Lung (tissue), 12 donors: ENCODE results near the gene AUP1. TPM values are rescaled to one million over a fixed set of nuclear protein-coding genes. Genes with fewer than 3 reads are reported as not detected.

ENCODE experiments used
- ATAC-seq: fragments of 200-7000 bp; cut with Tn5 transposase; one replicate; pipeline ENCODE4 v1.9.1; 2020; ENCODE audit warnings: moderate number of reproducible peaks; ENCODE audit not compliant: insufficient read depth, low FRiP score
- DNase-seq, 3 donors: peaks; one replicate each; pipeline ENCODE4 v3.0.0-alpha.2; 2013 to 2017
- H3K27ac ChIP-seq, 2 donors: one replicate each; pipeline ENCODE4 v1.5.1; 2013; ENCODE audit warnings: mild to moderate bottlenecking in 2 of 2, moderate library complexity in 2 of 2, control low read depth in 1 of 2, inconsistent platforms in 1 of 2, low read depth in 1 of 2, low read length in 1 of 2
- H3K27me3 ChIP-seq, 3 donors: one replicate each; pipeline ENCODE4 v1.5.1; 2013; ENCODE audit warnings: low read length in 2 of 3; ENCODE audit not compliant: control insufficient read depth in 3 of 3, insufficient read depth in 3 of 3
- H3K36me3 ChIP-seq, 4 donors: one replicate each; pipeline ENCODE4 v1.5.1; 2013; ENCODE audit warnings: low read length in 4 of 4, mild to moderate bottlenecking in 1 of 4, moderate library complexity in 1 of 4; ENCODE audit not compliant: control insufficient read depth in 4 of 4, insufficient read depth in 4 of 4
- H3K4me1 ChIP-seq, 5 donors: one replicate each; pipeline ENCODE4 v1.5.1; 2013; ENCODE audit warnings: low read length in 5 of 5, mild to moderate bottlenecking in 2 of 5, moderate library complexity in 1 of 5; ENCODE audit not compliant: control insufficient read depth in 5 of 5, insufficient read depth in 5 of 5
- H3K4me3 ChIP-seq: one replicate; pipeline ENCODE4 v1.5.1; 2013; ENCODE audit warnings: mild to moderate bottlenecking, control low read depth, moderate library complexity
- H3K9ac ChIP-seq, 2 donors: one replicate each; pipeline ENCODE4 v1.5.1; 2013; ENCODE audit warnings: low read length in 2 of 2, control low read depth in 1 of 2; ENCODE audit not compliant: insufficient read depth in 1 of 2
- H3K9me3 ChIP-seq, 4 donors: one replicate each; pipeline ENCODE4 v1.5.1; 2013; ENCODE audit warnings: low read length in 3 of 4, mild to moderate bottlenecking in 1 of 4, moderate library complexity in 1 of 4; ENCODE audit not compliant: control insufficient read depth in 4 of 4, insufficient read depth in 3 of 4
- CTCF ChIP-seq: IDR thresholded peaks from 2 replicates; pipeline ENCODE4 v1.5.1; 2012; ENCODE audit warnings: mild to moderate bottlenecking; ENCODE audit errors: control extremely low read depth, extremely low read depth
- WGBS, 2 donors: extraction: QIAGEN DNeasy Blood & Tissue Kit; methylation state at CpG; one replicate each; pipeline ENCODE4 v1.1.7; 2013; 5-methylcytosine and 5-hydroxymethylcytosine counted together
- polyA plus RNA-seq, 2 donors: library from polyadenylated mRNA; stranded (reverse); fragments of 200-250 nt; gene quantifications; one replicate each; pipeline ENCODE4 v1.2.1, GENCODE V29; 2013
- total RNA-seq, 2 donors: library from RNA; depleted of rRNA in 1 of 2; stranded (reverse); fragments of >200 nt in 1 of 2; gene quantifications; one replicate each; pipeline ENCODE4 v1.2.1, GENCODE V29; 2014 to 2021
- donor health status: control.
- donor health status: control.
- donor health status: Bipolar disorder and iron deficiency.
- donor health status: healthy.
- donor health status: DM: yes; HTN: yes; CAD: no.

The AUP1 gene
- total and polyA plus RNA-seq, 4 donors: 65.6 to 185 (median 129) TPM

GRCh38 chr2:74569686-74570085 lies 40.2 kb upstream of the AUP1 start:
- H3K4me1 ChIP-seq: no peaks in the 10 kb centered on the region
- no peaks in the 10 kb centered on the region for H3K36me3 ChIP-seq
- no peak for TF ChIP-seq CTCF
- H3K27me3 ChIP-seq: peaks cover 0 to 16% (median 2%) of the 10 kb centered on the region in 3 donors
- no peak overlapping the region for H3K9ac ChIP-seq
- H3K27ac ChIP-seq: no peak overlapping the region
- H3K4me3 ChIP-seq: no peak overlapping the region
- ATAC-seq: no peak
- DNase-seq: no peak
- WGBS, 2 donors: 88 to 94% methylated on average over 1 of the region's 1 CpG
- H3K9me3 ChIP-seq: no peaks in the 10 kb centered on the region

- 33 to 54% methylated on average over 5 of the region's 5 CpGs for WGBS, 2 donors
- Histone ChIP-seq H3K9me3 (no peaks in the 10 kb centered on the region), H3K36me3 (no peaks in the 10 kb centered on the region), H3K27me3 (peaks cover 0 to 22% (median 5%) of the 10 kb centered on the region in 3 donors), H3K4me1 (no peaks in the 10 kb centered on the region), H3K27ac (no peak overlapping the region), H3K4me3 (no peak overlapping the region), H3K9ac (no peak overlapping the region)
- no peak for DNase-seq
- no peak for TF ChIP-seq CTCF
- no peak for ATAC-seq
These were observed 38.4 kb upstream of the AUP1 start for GRCh38 chr2:74567881-74568280.

GRCh38 chr2:74566754-74567085 lies 37.2 kb upstream of the AUP1 start:
- Histone ChIP-seq H3K36me3 (no peaks in the 10 kb centered on the region), H3K9ac (no peak overlapping the region), H3K4me1 (no peaks in the 10 kb centered on the region), H3K27ac (no peak overlapping the region), H3K27me3 (peaks cover 0 to 30% (median 5%) of the 10 kb centered on the region in 3 donors), H3K9me3 (no peaks in the 10 kb centered on the region), H3K4me3 (no peak overlapping the region)
- ATAC-seq: no peak
- no peak for TF ChIP-seq CTCF
- DNase-seq: no peak

- Histone ChIP-seq H3K27me3 (peaks cover 0 to 35% (median 6%) of the 10 kb centered on the region in 3 donors), H3K4me1 (no peaks in the 10 kb centered on the region), H3K36me3 (no peaks in the 10 kb centered on the region), H3K9ac (no peak overlapping the region), H3K27ac (no peak overlapping the region), H3K9me3 (no peaks in the 10 kb centered on the region), H3K4me3 (no peak overlapping the region)
- ATAC-seq (no peak), DNase-seq (no peak)
- TF ChIP-seq CTCF: no peak
- 80 to 84% methylated on average over 7 of the region's 7 CpGs for WGBS, 2 donors
These were observed 36.7 kb upstream of the AUP1 start for GRCh38 chr2:74566076-74566753.
